Activated CD8-positive, alpha-beta T cell treated with anti-CD3 and anti-CD28 coated beads for 36 hours (primary cell): ENCODE measurements around the gene TRIO. TPM values are rescaled to one million over a fixed set of nuclear protein-coding genes. Genes with fewer than 3 reads are reported as not detected.

Experiments used
- ATAC-seq: fragments of 200-7000 bp; cut with Tn5 transposase; one replicate; pipeline ENCODE4 v1.10.0; 2021; ENCODE audit warnings: mild to moderate bottlenecking, moderate library complexity
- CTCF ChIA-PET: fragments of 350-600 bp; sonication (Branson Sonifier 250); formaldehyde crosslinking; loops from one replicate; lab custom pipeline; 2021; ENCODE audit warnings: antibody characterized with exemption; lab: Charles Lee
- POLR2A ChIA-PET: fragments of 350-600 bp; sonication (Branson Sonifier 250); formaldehyde crosslinking; loops from one replicate; lab custom pipeline; 2021; ENCODE audit warnings: antibody characterized with exemption; lab: Charles Lee
- DNase-seq: peaks from one replicate; pipeline ENCODE4 v3.0.0-alpha.2; 2020
- H3K27ac Mint-ChIP-seq: one replicate; pipeline ENCODE4 v1.8.0; 2021; ENCODE audit warnings: mild to moderate bottlenecking, mixed read lengths
- H3K27me3 Mint-ChIP-seq: one replicate; pipeline ENCODE4 v1.8.0; 2021; ENCODE audit warnings: mixed read lengths
- H3K36me3 Mint-ChIP-seq: one replicate; pipeline ENCODE4 v1.8.0; 2021; ENCODE audit warnings: low read depth, mixed read lengths
- H3K4me1 Mint-ChIP-seq: one replicate; pipeline ENCODE4 v1.8.0; 2021; ENCODE audit warnings: low read depth, mixed read lengths
- H3K4me3 Mint-ChIP-seq: one replicate; pipeline ENCODE4 v1.8.0; 2021; ENCODE audit warnings: mild to moderate bottlenecking, moderate library complexity, mixed read lengths
- H3K9me3 Mint-ChIP-seq: one replicate; pipeline ENCODE4 v1.8.0; 2021; ENCODE audit warnings: mixed read lengths
- CTCF ChIP-seq: fragments of 200-600 bp; IDR thresholded peaks from one replicate; pipeline ENCODE4 v1.8.0; 2022; ENCODE audit warnings: antibody characterized with exemption, mild to moderate bottlenecking
- intact Hi-C: fragments of 100-400 bp; cut with micrococcal nuclease; formaldehyde crosslinking; loops from one replicate; pipeline ENCODE4 v1.10.0; 2022
- total RNA-seq, 2 experiments: library from RNA; stranded (reverse); gene quantifications; one replicate each; pipeline ENCODE4 v1.2.3, GENCODE V29; 2021

TRIO gene
- total RNA-seq, 2 experiments from 2014 or later, result 11.4 to 11.5 TPM

GRCh38 chr5:14252793-14253192 is 109.7 kb downstream of the TRIO start:
- ChIA-PET POLR2A (no interaction called here), CTCF (no interaction called here)
- H3K27me3 Mint-ChIP-seq, result peaks cover 2% of the 10 kb centered on the region
- H3K4me1 Mint-ChIP-seq, result no peaks in the 10 kb centered on the region
- ATAC-seq (no peak), DNase-seq (no peak)
- no peak for TF ChIP-seq CTCF
- intact Hi-C loops, result no loop called here
- H3K9me3 Mint-ChIP-seq, result peaks cover 8% of the 10 kb centered on the region
- no peak overlapping the region for H3K27ac Mint-ChIP-seq
- H3K4me3 Mint-ChIP-seq, result no peak overlapping the region
- H3K36me3 Mint-ChIP-seq, result no peaks in the 10 kb centered on the region

- intact Hi-C loops, result no loop called here
- H3K36me3 Mint-ChIP-seq, result no peaks in the 10 kb centered on the region
- no peak for DNase-seq
Observed at GRCh38 chr5:14254686-14255085, 111.5 kb downstream of the TRIO start.

GRCh38 chr5:14256026-14256690 is 113.0 kb downstream of the TRIO start:
- peaks cover 2% of the 10 kb centered on the region for H3K27me3 Mint-ChIP-seq
- DNase-seq (no peak), ATAC-seq (no peak)
- H3K36me3 Mint-ChIP-seq, result no peaks in the 10 kb centered on the region
- no peak for TF ChIP-seq CTCF
- H3K4me3 Mint-ChIP-seq, result no peak overlapping the region
- POLR2A ChIA-PET, result no interaction called here
- H3K27ac Mint-ChIP-seq, result no peak overlapping the region
- intact Hi-C loops, result no loop called here
- H3K9me3 Mint-ChIP-seq, result peaks cover 8% of the 10 kb centered on the region
- no peaks in the 10 kb centered on the region for H3K4me1 Mint-ChIP-seq
- CTCF ChIA-PET, result interaction anchor here (1.0 kb wide), 1 partner anchor 14 kb away, joined by 4 read pairs; no protein-coding TSS in a partner anchor

More at GRCh38 chr5:14254686-14255085, 111.5 kb downstream of the TRIO start:
- POLR2A ChIA-PET, result no interaction called here
- no peak for TF ChIP-seq CTCF
- CTCF ChIA-PET, result no interaction called here
- Mint-ChIP-seq H3K4me3 (no peak overlapping the region), H3K9me3 (peaks cover 8% of the 10 kb centered on the region), H3K4me1 (no peaks in the 10 kb centered on the region), H3K27ac (no peak overlapping the region), H3K27me3 (peaks cover 2% of the 10 kb centered on the region)
- no peak for ATAC-seq

- Mint-ChIP-seq H3K4me3 (no peak overlapping the region), H3K27me3 (peaks cover 2% of the 10 kb centered on the region), H3K9me3 (peaks cover 8% of the 10 kb centered on the region), H3K27ac (no peak overlapping the region), H3K4me1 (no peaks in the 10 kb centered on the region), H3K36me3 (no peaks in the 10 kb centered on the region)
- ChIA-PET POLR2A (interaction anchor here (1.3 kb wide), 1 partner anchor 8 kb away, joined by 3 read pairs; no protein-coding TSS in a partner anchor), CTCF (interaction anchor here (1.3 kb wide), 1 partner anchor 14 kb away, joined by 8 read pairs; no protein-coding TSS in a partner anchor)
- intact Hi-C loops, result no loop called here
- ATAC-seq, result no peak
- no peak for TF ChIP-seq CTCF
- DNase-seq, result no peak
Observed at GRCh38 chr5:14256756-14257393, 113.7 kb downstream of the TRIO start.

GRCh38 chr5:14257995-14258403 is 114.9 kb downstream of the TRIO start:
- ChIA-PET CTCF (interaction anchor here (1.3 kb wide), 1 partner anchor 12 kb away, joined by 8 read pairs; no protein-coding TSS in a partner anchor), POLR2A (interaction anchor here (1.3 kb wide), 1 partner anchor 9 kb away, joined by 3 read pairs; no protein-coding TSS in a partner anchor)
- intact Hi-C loops, result no loop called here
- ATAC-seq, result no peak
- no peak for DNase-seq
- H3K4me3 Mint-ChIP-seq, result no peak overlapping the region
- H3K9me3 Mint-ChIP-seq, result peaks cover 8% of the 10 kb centered on the region
- no peaks in the 10 kb centered on the region for H3K36me3 Mint-ChIP-seq
- H3K4me1 Mint-ChIP-seq, result no peaks in the 10 kb centered on the region
- TF ChIP-seq CTCF, result no peak
- H3K27me3 Mint-ChIP-seq, result peaks cover 11% of the 10 kb centered on the region
- no peak overlapping the region for H3K27ac Mint-ChIP-seq
